PC-9 (cell line): ENCODE data around the gene LURAP1L.

Experiments used
- CTCF ChIP-seq: fragments of 200-600 bp; sonication (generic); conservative IDR thresholded peaks from 2 replicates; pipeline ENCODE4 v1.6.1; 2017; ENCODE audit warnings: mixed run types, antibody characterized with exemption, mild to moderate bottlenecking, moderate library complexity
- EZH2 ChIP-seq: fragments of 200-600 bp; sonication (generic); IDR thresholded peaks from 2 replicates; pipeline ENCODE4 v1.8.0; 2017; ENCODE audit warnings: antibody characterized with exemption, low read depth

GRCh38 chr9:12798066-12798770, 23.4 kb downstream of the LURAP1L start:
- TF ChIP-seq CTCF (no peak), EZH2 (no peak)
